ENCODE results near the gene ETHE1. TPM values are rescaled to one million over a fixed set of nuclear protein-coding genes. Genes with fewer than 3 reads are reported as not detected.
A peak's percentile ranks its signal among the peaks of the same experiment; 100 is the strongest.
"Not testable (repeated sequence)": the region's sequence is repeated elsewhere in the genome, so short reads cannot be mapped to it uniquely, and the experiment has no call there.

Gene ETHE1
- total RNA-seq, 1 donor from 2014 or later = 183 TPM

DNA sequence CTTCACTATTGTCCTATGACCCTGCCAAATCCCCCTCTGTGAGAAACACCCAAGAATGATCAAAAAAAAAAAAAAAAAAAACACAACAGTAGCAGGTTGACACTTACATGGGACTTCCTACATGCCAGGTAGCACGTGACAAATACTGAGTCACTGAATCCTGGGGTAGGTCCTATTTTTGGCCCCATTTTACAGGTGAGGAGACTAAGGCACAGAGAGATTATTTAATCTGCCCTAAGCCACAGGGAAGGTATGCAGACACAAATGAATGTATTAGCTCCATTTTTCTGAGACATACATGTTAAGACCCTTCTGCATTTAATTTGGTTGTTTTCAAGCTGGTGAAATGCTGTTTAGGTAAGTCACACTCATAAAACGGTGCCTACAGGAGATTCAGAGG lies 21.7 kb upstream of the ETHE1 start:
- DNase-seq (ENCODE audit: low read depth) = peak; percentile 9
- Histone ChIP-seq H3K36me3 (ENCODE audit: control insufficient read depth, insufficient read depth, low read length) (peaks cover 25% of the 10 kb centered on the region), H3K27me3 (ENCODE audit: control insufficient read depth, insufficient read depth, low read length) (no peaks in the 10 kb centered on the region), H3K4me3 (ENCODE audit: low read depth, low read length) (no peak overlapping the region)
- TF ChIP-seq, protein P1, sequence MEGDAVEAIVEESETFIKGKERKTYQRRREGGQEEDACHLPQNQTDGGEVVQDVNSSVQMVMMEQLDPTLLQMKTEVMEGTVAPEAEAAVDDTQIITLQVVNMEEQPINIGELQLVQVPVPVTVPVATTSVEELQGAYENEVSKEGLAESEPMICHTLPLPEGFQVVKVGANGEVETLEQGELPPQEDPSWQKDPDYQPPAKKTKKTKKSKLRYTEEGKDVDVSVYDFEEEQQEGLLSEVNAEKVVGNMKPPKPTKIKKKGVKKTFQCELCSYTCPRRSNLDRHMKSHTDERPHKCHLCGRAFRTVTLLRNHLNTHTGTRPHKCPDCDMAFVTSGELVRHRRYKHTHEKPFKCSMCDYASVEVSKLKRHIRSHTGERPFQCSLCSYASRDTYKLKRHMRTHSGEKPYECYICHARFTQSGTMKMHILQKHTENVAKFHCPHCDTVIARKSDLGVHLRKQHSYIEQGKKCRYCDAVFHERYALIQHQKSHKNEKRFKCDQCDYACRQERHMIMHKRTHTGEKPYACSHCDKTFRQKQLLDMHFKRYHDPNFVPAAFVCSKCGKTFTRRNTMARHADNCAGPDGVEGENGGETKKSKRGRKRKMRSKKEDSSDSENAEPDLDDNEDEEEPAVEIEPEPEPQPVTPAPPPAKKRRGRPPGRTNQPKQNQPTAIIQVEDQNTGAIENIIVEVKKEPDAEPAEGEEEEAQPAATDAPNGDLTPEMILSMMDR (IDR thresholded peaks at IDR 0.05; ENCODE audit: insufficient read depth, low read length, severe bottlenecking) = no peak
- FAIRE-seq = no peak

DNA sequence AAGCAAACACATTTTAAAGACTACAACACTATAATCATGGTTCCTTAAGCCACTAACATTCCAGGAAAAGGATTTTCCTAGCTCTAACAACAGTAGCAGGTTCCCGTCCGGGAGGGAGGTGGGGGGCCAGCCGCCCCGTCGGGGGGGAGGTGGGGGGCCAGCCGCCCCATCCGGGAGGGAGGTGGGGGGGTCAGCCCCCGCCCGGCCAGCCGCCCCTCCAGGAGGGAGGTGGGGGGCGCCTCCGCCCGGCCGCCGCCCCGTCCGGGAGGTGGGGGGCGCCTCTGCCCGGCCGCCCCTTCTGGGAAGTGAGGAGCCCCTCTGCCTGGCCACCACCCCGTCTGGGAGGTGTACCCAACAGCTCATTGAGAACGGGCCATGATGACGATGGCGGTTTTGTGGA lies 20.9 kb upstream of the ETHE1 start:
- DNase-seq (ENCODE audit: low read depth); H3K4me3 ChIP-seq (ENCODE audit: low read depth, low read length); FAIRE-seq; H3K27me3 ChIP-seq (ENCODE audit: control insufficient read depth, insufficient read depth, low read length): not testable (repeated sequence)
- peaks cover 23% of the 10 kb centered on the region for H3K36me3 ChIP-seq (ENCODE audit: control insufficient read depth, insufficient read depth, low read length)

GRCh38 chr19:43546581-43546980 lies 19.6 kb upstream of the ETHE1 start:
- FAIRE-seq = no peak

GRCh38 chr19:43545981-43546380 lies 19.0 kb upstream of the ETHE1 start:
- FAIRE-seq = no peak
- peaks cover 14% of the 10 kb centered on the region for H3K36me3 ChIP-seq (ENCODE audit: control insufficient read depth, insufficient read depth, low read length)
- TF ChIP-seq, protein P1 (IDR thresholded peaks at IDR 0.05; ENCODE audit: insufficient read depth, low read length, severe bottlenecking) = no peak

More at GRCh38 chr19:43546581-43546980, 19.6 kb upstream of the ETHE1 start:
- H3K27me3 ChIP-seq (ENCODE audit: control insufficient read depth, insufficient read depth, low read length) = no peaks in the 10 kb centered on the region
- DNase-seq (ENCODE audit: low read depth) = no peak
- peaks cover 18% of the 10 kb centered on the region for H3K36me3 ChIP-seq (ENCODE audit: control insufficient read depth, insufficient read depth, low read length)
- H3K4me3 ChIP-seq (ENCODE audit: low read depth, low read length) = no peak overlapping the region
- TF ChIP-seq, protein P1 (IDR thresholded peaks at IDR 0.05; ENCODE audit: insufficient read depth, low read length, severe bottlenecking) = no peak

GRCh38 chr19:43545276-43545675 lies 18.3 kb upstream of the ETHE1 start:
- TF ChIP-seq, protein P1 (IDR thresholded peaks at IDR 0.05; ENCODE audit: insufficient read depth, low read length, severe bottlenecking) = no peak
- Histone ChIP-seq H3K36me3 (ENCODE audit: control insufficient read depth, insufficient read depth, low read length) (peaks cover 10% of the 10 kb centered on the region), H3K27me3 (ENCODE audit: control insufficient read depth, insufficient read depth, low read length) (no peaks in the 10 kb centered on the region), H3K4me3 (ENCODE audit: low read depth, low read length) (no peak overlapping the region)
- FAIRE-seq (no peak), DNase-seq (ENCODE audit: low read depth) (no peak)

More at GRCh38 chr19:43545981-43546380, 19.0 kb upstream of the ETHE1 start:
- DNase-seq (ENCODE audit: low read depth) = no peak
- Histone ChIP-seq H3K4me3 (ENCODE audit: low read depth, low read length) (no peak overlapping the region), H3K27me3 (ENCODE audit: control insufficient read depth, insufficient read depth, low read length) (no peaks in the 10 kb centered on the region)

DNA sequence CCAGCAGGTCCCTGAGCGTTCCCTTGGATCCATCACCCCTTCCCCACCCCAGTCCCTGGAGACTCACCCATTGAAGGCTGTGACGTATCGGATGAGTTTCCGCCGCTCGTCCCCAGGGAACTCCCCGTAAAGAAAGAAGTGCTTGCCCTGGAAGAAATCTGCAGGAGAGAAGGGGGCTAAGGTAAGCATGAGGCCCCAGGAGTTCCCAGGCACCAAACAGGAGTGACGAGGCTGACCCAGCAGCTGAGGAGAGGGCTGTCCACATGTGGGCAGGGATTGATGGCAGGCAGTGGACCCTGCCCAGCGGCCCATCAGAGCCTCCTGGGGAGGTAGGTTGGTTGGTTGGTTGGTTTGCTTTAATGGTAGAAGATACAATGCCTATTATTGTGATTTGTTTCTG lies 17.1 kb upstream of the ETHE1 start:
- FAIRE-seq = no peak
- Histone ChIP-seq H3K4me3 (ENCODE audit: low read depth, low read length) (no peak overlapping the region), H3K27me3 (ENCODE audit: control insufficient read depth, insufficient read depth, low read length) (no peaks in the 10 kb centered on the region), H3K36me3 (ENCODE audit: control insufficient read depth, insufficient read depth, low read length) (peaks cover 9% of the 10 kb centered on the region)
- DNase-seq (ENCODE audit: low read depth) = no peak
- TF ChIP-seq, protein P1 (IDR thresholded peaks at IDR 0.05; ENCODE audit: insufficient read depth, low read length, severe bottlenecking) = no peak

Data from bronchial epithelial cell (primary cell).